Effector CD8-positive, alpha-beta T cell (primary cell): ENCODE results near the gene CLDN19.

ENCODE experiments used
- DNase-seq: peaks from one replicate; lab custom pipeline; 2025; lab: John Stamatoyannopoulos, UW
- total RNA-seq, 4 experiments: gene quantifications; one replicate each; lab custom pipeline; 2026; lab: John Stamatoyannopoulos, UW

CLDN19 gene, protein sequence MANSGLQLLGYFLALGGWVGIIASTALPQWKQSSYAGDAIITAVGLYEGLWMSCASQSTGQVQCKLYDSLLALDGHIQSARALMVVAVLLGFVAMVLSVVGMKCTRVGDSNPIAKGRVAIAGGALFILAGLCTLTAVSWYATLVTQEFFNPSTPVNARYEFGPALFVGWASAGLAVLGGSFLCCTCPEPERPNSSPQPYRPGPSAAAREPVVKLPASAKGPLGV
- 0 reads per million in 4 experiments for total RNA-seq

DNA sequence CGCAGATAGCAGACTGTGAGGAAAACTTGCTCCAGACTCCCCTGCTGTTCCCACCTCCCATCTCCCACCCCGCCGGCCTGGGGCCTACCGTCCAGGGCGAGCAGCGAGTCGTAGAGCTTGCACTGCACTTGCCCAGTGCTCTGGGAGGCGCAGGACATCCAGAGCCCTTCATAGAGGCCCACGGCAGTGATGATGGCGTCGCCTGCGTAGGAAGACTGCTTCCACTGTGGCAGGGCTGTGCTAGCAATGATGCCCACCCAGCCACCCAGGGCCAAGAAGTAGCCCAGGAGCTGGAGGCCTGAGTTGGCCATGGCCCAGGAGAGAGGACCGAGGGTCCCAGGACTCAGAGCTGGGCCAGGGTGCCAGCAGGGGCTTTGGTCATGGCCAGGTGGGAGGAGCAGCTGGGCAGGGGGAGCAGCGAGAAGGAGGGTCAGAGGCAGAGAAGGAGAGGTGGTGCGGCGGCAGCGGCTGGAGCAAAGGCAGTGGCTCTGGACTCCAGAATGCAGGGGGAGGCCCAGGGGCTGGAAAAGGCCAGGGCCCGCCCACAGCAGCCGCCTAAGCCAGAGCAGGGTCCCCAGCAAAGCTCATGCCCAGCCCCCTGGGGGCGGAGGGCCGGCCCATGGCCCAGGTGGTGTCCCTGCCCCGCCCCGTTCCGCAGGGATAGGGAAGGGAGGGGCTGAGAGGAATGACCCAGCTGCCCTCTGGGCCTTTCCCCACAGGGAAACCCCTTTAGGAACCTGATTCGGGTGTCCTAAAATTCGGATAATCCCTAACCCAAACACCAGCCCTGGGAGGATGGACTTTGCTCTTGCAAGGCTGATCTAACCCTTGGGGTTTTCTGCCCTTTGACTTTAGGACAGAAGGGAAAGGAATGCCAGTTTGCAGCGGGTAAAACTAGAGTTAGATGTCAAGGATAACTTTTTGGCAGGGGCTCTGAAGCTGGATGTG lies at the start of gene CLDN19:
TSS of gene CLDN19 (minus strand) at position 484 of the 948 bp plus-strand sequence. CDS start at position 311, 173 bp downstream.
- no peak for DNase-seq

DNA sequence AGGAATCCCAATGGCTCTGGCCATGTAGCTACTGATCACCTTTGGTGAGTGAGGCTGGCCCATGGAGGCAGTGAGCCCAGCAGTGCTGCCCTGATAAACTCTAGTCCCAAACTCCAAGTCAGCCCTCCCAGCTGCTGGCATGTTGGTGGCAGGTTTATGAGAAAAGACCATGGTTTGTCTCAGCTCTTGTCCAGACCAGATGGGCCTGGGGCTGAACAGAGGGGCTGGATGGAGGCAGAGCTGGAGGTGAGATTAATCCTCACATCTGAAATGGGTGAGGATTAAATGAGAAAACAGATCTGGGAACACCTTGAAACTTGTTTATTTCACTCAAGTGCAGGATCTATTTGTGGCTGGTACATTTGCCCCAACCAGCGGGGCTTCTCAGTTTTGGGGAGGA lies 48.0 kb upstream of the CLDN19 start:
- DNase-seq, result no peak

DNA sequence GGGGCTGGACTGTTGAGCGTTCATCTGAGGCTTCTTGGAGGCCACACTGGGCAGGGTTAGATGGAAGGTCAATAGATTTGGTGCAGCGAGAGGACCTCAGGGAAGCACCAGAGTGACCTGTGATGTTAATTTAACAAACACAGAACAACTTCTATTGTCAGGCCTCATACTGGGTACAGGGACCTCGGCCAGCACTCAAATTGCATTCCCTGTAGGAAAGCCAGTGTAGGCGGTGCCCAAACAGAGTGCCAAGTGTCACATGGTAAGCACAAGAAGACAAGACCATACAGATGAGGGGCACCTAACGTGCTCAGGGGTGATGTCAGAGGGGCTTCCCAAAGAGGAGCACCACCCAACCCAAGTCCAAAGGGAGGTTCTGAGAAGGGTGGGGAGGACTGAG lies 46.1 kb upstream of the CLDN19 start:
- DNase-seq, result no peak

DNA sequence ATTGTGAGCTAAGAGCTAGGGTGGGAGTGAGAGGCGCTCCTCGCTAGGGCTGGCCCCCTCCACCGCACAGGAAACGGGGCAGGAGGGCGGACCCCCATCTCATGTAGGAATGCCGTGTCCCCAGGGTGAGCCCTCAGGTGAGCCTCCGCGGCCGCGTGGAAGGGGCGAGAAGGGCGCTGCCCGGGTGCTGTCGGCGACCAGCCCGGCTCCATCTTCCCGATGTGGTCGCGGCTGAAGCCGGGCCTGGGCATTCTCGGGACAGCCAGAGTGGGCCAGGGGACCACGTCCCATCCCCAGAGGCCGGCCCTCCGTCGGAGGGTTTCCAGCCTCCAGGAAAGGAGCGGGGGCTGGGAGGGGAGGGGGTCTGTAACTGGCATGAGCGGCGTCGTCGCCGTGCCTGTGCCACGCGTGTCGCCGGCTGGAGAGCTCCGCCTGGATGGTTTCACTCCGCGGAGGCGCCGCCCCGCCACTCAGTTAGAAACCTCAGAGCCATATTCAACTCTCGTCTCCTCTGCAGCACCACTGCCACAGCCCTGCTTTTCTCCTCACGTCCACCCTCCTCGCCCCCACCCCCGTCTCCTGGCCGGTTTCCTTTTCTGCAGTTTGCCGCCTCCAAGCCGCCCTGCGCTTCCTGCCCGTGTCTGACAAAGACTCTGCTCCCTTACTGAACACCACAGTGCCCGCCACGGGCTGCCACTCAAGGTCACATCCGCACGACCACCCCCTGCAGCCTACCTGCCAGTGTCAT lies 45.1 kb upstream of the CLDN19 start, which contains the start of gene TMEM269:
TSS of gene TMEM269 (plus strand) at position 46 of the 748 bp plus-strand sequence. CDS start 4,903 bp downstream, outside the sequence.
- no peak for DNase-seq

DNA sequence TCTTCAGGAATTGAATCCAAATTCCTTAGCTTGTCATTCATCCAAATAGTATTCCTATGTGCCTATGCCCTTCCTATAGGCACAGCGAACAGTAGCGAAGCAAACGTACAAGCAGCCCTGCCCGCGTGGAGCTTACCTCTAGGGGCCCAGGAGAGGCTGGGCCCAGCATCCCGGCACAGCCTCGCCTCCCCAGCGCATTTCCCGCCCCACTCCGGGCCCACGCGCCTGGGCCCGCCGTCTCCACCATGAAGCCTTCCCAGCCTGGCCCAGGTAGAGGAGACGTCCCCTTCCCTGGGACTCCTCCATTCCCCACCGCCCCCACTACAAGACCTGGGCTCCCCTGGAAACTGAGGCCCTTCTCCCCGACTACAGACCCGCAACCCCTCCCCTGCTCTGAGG lies 44.5 kb upstream of the CLDN19 start:
- DNase-seq, result no peak

DNA sequence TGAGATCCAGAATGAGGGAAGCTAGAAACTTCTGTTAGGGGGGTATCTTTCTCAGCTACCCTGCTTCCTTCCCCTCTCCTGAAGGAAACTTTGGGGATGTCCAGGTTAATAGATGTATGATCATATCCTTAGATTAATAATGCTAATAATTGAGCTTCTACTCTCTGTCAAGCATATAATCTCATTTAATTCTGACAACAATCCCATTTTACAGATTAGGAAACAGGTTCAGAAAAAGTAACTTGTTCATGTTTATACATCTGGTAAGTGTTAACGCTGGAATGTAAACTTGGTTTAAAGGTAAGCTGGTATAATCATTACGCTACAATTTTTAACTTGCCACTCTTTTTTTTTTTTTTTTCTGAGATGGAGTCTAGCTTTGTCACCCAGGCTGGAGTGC lies 43.1 kb upstream of the CLDN19 start:
- no peak for DNase-seq

DNA sequence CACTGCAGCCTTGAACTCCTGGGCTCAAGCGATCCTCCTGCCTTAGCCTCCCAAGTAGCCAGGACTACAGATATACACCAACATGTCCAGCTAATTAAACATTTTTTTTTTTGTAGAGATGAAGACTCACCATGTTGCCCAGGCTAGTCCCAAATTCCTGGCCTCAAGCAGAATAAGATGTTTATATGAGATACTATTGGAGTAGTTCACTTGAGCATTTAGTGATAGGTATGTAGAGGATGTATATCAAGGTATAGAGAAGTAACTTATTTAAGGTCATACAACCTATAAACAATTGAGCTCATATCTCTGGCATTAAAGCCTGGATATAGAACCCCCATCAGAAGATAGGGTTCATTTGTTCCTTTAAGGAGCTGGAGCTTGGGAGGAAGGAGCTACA lies 40.1 kb upstream of the CLDN19 start:
- DNase-seq, result no peak

DNA sequence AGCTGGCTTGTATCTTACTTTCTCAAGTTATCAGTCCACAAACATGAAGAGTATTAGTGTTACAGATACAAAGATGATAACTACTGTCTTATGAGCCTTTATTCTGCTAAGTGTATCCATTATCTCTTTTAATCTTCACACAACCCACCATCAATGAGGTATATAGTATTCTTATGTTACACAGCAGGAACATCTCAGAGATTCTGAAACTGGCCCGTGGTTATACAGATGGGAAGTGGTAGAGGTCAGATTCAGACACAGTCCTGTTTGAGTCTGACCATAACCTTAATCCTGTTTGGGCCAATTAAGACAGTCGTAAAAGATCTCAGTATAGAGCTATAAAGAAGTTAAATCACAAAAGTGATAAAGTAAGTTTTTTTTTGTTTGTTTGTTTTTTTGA lies 39.7 kb upstream of the CLDN19 start:
- no peak for DNase-seq

DNA sequence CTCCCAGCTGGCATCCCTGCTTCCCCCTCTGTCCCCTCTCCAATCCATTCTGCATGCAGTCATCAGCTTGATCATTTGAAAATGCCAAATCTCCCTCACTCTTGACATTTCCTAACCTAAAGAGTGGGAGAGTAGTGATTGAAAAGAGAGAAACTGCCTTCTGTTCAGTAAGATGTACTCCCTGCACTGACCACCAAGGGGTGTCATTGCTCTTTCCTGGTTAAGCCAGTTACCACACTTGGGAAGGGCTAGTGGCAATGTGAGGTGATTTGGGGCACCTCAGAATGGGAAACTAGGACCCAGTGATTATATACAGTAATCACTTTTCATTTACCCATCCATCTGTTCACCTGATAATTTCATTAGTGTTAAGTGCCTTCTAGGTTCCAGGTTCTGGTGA lies 37.8 kb upstream of the CLDN19 start:
- DNase-seq, result no peak

DNA sequence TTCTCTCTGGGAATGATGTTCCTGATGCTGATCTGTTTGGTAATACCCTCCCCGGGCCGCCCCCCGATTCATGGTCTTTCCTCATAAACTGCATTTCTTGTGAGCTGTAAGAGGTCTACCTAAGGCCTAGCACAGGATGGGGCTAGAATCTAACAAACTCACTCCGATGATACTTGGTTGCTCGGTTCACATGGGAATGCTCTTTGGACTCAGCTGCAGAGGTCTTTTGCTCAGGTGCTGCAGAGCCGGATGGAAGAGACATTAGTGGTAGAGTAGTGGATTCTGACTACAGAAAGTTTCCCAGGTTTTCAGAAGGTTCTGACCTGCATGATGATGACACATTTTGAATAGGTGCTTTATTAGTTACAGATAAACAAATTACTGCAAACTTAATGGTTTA lies 36.5 kb upstream of the CLDN19 start:
- no peak for DNase-seq

DNA sequence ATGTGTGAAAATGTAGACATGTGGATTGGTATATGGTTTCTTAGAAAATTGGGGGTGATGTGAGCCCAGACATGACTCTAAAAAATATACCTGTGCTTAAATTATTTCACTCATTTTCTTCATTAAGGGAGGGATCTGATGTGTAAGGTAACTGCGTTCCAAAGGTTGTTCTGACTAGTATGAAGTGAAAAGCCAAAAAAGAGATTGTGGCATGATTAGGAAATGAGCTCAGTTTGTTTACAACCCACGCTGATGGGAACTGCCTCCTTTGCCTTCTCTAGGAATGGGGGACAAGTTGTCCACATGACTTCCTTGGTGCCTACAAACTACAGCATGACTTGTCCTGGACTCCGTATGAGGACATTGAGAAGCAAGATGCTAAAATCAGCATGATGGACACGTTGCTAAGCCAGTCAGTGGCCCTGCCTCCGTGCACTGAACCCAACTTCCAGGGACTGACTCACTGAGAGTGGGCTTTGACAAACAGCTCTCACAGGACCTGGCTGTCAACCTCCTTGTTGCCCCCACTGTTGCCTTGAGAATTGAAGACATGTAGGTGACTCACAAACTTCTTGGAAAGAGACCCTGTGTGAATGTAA lies 35.0 kb upstream of the CLDN19 start:
- DNase-seq, result no peak

DNA sequence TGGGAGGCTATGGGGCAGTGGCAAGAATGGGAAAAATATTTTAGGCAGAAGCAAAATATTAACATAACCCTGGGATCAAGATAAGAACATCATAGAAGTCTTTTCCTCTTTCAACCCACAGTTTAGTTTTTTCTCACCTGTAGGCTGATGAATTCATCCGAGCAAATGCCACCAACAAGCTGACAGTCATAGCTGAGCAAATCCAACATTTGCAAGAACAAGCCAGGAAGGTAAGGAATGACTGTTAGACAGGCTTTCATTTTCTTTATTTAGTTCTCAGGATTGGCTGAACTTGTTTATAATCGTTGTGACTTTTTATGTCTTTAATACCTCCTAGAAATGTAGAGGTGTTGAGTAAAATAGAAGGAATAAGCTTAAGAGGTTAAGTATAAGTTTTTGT lies 33.4 kb upstream of the CLDN19 start:
- no peak for DNase-seq

DNA sequence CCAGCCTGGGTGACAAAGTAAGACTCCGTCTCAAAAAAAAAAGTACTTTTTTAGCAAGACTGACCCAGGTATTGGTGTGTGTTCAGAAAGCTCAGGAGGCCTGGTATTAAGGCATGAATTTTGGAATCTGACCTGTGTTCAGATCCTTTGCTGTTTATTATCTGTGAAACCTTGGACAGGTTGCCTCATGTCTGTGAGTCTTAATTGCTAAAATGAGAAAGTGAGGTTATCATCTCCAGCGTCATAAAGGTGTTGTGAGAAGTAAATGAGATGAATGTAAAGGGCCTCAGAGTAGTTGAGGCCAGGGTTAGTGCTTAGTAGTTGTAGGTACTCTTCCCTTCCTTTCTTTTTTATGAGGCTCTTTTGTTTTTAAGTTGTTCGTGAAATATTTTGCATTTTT lies 29.8 kb upstream of the CLDN19 start:
- no peak for DNase-seq

DNA sequence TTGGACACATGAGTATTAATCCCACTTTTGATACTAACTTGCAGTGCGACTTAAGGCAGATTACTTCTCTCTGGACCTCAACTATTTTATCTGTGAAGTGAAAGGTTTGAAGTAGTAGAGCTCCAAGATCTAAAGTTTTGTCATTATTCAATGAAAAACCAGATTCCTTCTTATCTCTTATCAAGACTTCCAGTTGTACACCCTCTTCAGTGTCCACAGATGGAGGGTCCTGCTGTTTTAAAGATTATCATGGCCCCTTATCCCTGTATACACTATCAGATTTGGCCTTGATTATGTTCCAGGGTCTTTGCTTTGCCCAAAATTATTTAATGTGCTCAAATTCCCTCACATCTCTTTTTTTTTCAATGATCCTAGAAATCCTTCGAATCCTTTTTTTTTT lies 28.1 kb upstream of the CLDN19 start:
- no peak for DNase-seq

DNA sequence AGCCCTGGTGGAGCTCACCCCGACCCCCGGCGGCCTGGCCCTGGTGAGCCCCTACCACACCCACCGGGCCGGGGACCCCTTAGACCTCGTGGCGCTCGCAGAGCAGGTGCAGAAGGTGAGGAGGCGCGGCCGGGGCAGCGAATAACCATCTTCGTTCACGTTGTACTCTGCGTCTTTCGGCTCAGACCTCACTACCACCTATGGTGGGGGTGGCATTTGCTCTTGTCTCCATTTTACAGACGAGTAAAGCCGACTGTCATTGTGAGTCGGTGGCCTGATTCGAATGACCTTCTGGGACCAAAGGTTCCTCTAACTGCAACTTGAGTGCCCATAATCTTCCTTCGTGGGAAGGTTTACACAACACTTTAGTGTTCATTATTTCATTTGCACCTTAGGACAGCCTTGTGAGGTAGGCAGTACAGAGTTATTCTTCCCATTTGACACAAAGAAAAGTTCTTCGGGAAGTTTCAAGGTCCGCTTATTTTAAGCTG lies 27.5 kb upstream of the CLDN19 start:
- no peak for DNase-seq

DNA sequence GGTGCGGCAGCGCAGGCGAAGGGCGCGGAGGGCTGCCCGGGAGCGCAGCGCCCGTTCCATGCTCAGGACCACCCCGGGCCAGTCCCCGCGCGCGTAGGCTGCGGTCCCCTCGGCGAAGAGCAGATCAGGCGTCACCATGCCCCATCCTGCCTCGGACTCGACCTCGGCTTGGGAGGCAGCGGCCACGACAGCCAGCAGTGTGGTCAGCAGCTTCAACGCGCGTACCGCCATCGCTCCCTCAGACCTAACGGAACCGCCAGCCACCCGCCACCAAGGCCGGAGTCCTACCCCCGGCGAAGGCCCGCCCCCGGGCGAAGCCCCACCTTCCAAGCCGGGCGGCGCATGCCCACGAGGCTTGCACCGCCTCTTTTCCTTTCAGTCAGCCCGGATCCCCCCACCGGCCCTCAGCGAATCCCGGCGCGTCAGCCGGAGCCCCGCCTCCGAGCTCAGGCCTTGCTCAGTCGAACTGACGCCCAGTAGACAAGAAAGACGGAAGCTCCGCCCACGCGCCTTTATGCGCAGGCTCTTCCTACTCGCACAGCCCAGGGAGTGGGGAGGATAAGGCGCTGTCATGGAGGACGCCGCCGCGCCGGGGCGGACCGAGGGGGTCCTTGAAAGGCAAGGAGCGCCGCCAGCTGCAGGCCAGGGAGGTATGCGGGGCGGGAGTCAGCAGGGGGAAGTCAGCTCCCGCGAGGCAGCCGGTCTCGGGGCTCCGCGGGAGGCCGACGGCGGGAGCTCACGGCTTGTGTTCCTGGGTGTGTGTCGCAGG lies 26.9 kb upstream of the CLDN19 start, which contains the start of the genes C1orf50 and P3H1:
TSS of gene C1orf50 (plus strand) at position 509 of the 769 bp plus-strand sequence. CDS start at position 572, 63 bp downstream.
TSS of gene P3H1 (minus strand) at position 288 of the 769 bp plus-strand sequence. CDS start at position 231, 57 bp downstream.
- peak; percentile 99 for DNase-seq

DNA sequence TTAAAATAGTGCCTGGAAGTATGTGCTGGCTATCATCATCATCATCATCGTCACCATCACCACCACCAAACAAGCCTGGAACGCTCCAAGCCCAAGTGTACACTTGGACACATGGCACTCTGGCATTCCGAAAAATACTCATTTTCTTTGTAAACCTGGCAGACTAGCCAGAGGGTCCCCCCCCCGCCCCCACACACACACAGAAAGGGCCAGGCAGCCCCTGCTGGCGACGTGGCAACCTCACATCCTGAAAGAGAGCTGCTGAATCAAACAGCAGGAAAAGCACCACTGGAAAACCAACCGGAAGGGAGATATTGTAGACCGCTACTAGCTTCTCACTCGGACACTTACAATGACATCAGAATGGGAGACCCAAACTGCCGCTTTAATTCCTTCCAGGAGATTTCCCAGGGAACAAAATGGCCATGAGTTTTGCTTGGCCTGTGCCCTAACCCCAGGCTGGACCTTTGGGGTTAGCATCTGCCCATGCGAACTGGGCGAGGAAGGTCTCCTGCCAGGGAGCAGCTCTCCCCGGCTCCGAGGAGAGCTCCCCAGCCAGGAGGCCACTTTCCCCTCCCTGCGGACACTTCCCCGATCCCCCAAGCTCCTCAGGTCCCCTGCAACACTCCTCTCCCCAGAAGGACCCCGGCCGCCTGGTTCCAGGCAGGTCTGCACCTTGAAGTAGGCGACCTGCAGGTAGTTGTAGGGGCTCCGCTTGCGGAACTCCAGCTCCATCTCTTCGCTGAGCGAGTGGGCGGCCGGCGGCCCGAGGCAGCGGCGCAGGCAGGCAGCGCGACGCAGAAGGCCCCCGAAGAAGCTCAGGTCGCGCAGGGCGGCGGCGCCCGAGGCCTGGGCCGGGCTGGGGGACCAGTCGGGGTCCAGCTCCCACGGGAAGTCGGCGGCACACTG lies 26.1 kb upstream of the CLDN19 start:
- no peak for DNase-seq

DNA sequence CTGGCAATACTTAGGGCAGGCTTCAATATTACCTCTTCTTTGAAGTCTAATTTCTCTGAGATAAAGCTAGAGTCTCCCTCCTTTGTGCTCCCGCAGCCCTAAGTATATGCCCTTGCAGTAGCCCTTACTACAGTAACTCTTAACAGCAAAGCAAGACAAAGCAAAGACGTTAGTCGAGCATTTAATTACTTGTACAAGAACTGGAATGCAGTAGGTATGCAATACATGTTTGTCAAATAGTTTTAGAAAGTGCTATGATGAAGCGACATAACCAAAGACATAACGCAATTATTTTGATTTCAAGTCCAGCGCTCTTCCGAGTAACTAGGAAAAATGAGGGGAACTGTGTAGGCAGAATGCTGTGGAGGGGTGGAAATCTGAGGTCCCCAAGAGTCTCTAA lies 25.2 kb upstream of the CLDN19 start:
- no peak for DNase-seq

DNA sequence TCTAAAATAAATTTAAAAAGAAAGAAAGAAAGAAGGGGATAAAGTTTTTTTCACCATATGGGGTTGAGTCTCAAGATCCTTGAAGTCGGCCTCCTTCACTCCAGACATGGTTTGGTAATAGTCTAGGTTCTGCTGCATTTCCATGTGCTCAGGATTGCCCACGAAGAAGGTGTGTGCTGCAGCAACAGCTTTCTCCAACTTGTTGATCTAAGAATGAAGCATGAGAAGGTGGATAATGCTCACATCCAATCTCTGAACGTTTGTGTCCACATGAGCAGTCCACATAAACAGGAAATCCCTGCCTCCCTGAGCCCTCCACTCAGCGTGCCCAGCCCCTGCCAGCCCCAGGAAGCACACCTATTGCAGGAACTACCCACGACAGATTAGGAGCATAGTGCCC lies 22.2 kb upstream of the CLDN19 start:
- DNase-seq, result no peak

DNA sequence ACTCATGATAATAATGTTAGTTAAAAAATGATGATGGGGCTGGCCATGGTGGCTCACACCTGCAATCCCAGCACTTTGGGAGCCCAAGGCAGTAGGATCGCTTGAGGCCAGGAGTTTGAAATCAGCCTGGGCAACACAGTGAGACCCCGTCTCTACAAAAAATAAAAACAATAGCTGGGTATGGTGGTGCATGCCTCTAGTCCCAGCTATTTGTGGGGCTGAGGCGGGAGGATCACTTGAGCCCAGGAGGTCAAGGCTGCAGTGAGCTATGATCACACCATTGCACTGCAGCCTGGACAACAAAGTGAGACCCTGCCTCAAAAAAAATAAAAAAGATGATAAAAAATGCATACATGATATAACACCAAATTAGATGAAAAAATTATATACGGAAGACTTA lies 21.5 kb upstream of the CLDN19 start:
- no peak for DNase-seq
